ENCODE data around the gene ADGRF1. TPM values are rescaled to one million over a fixed set of nuclear protein-coding genes. Genes with fewer than 3 reads are reported as not detected.

Gene ADGRF1
- total RNA-seq, 1 experiment from 2014 or later: 104 TPM

DNA sequence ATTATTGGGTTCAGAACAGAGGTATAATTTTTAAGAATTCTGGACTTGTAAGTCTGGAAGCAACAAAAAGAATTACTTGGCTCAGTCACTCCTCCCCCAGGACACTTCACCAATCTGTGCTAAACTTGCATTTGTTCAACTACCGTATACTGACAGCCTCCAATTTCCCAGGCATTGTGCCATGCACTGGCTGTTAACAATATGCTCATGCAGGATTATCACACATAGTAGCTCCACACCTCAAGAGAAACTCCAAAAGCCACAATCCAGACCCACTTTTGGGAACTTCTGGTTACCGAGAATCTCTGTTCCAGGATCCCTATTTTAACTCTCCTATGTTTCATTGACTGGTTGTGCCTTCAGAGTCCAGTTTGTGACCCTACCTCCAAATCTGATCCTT, 7.7 kb downstream of the ADGRF1 start:
- TF ChIP-seq EZH2phosphoT487 (IDR thresholded peaks at IDR 0.05; ENCODE audit: borderline replicate concordance, low read length) (no peak), EZH2 (IDR thresholded peaks at IDR 0.05; ENCODE audit: low read length, unreplicated experiment) (no peak)
- TF ChIP-seq, protein P1, sequence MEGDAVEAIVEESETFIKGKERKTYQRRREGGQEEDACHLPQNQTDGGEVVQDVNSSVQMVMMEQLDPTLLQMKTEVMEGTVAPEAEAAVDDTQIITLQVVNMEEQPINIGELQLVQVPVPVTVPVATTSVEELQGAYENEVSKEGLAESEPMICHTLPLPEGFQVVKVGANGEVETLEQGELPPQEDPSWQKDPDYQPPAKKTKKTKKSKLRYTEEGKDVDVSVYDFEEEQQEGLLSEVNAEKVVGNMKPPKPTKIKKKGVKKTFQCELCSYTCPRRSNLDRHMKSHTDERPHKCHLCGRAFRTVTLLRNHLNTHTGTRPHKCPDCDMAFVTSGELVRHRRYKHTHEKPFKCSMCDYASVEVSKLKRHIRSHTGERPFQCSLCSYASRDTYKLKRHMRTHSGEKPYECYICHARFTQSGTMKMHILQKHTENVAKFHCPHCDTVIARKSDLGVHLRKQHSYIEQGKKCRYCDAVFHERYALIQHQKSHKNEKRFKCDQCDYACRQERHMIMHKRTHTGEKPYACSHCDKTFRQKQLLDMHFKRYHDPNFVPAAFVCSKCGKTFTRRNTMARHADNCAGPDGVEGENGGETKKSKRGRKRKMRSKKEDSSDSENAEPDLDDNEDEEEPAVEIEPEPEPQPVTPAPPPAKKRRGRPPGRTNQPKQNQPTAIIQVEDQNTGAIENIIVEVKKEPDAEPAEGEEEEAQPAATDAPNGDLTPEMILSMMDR (conservative IDR thresholded peaks at IDR 0.05; ENCODE audit: low read depth, low read length): no peak
- Histone ChIP-seq H3K9ac (ENCODE audit: low read length) (peak overlapping the region; percentile 72), H4K20me1 (ENCODE audit: low read length) (no peaks in the 10 kb centered on the region), H3K4me1 (ENCODE audit: insufficient read depth, low read length) (peaks cover 57% of the 10 kb centered on the region), H3K9me3 (ENCODE audit: low read length) (no peaks in the 10 kb centered on the region), H2AFZ (ENCODE audit: low read length) (no peak overlapping the region), H3F3A (ENCODE audit: low read length, unreplicated experiment) (peaks cover 6% of the 10 kb centered on the region), H3K27ac (ENCODE audit: low read length) (peak overlapping the region; percentile 90), H3K9me2 (replicated peaks; ENCODE audit: low read length) (no peaks in the 10 kb centered on the region), H3K36me3 (ENCODE audit: low read depth, low read length) (peaks cover 32% of the 10 kb centered on the region), H3K27me3 (ENCODE audit: low read length) (no peaks in the 10 kb centered on the region), H3K4me2 (ENCODE audit: low read length) (peak overlapping the region; percentile 77), H3K4me3 (ENCODE audit: low read length) (peak overlapping the region; percentile 52), H3K79me2 (ENCODE audit: low read length) (peaks cover 93% of the 10 kb centered on the region)
- no TSS peak for BruUV-seq (replicated peaks)
- intact Hi-C loops (cut with micrococcal nuclease): no loop called here
- POLR2A ChIA-PET (ENCODE audit: unreplicated experiment): interaction anchor here (0.6 to 1.1 kb wide), 4 partner anchors 10 to 44 kb away, joined by 3 to 7 read pairs (median 4); no protein-coding TSS in a partner anchor
- peak; percentile 20 for ATAC-seq
- CTCF ChIA-PET: interaction anchor here (0.6 to 1.0 kb wide), 2 partner anchors 12 to 13 kb away, joined by 3 to 7 read pairs; no protein-coding TSS in a partner anchor
- peak; percentile 30 for DNase-seq

DNA sequence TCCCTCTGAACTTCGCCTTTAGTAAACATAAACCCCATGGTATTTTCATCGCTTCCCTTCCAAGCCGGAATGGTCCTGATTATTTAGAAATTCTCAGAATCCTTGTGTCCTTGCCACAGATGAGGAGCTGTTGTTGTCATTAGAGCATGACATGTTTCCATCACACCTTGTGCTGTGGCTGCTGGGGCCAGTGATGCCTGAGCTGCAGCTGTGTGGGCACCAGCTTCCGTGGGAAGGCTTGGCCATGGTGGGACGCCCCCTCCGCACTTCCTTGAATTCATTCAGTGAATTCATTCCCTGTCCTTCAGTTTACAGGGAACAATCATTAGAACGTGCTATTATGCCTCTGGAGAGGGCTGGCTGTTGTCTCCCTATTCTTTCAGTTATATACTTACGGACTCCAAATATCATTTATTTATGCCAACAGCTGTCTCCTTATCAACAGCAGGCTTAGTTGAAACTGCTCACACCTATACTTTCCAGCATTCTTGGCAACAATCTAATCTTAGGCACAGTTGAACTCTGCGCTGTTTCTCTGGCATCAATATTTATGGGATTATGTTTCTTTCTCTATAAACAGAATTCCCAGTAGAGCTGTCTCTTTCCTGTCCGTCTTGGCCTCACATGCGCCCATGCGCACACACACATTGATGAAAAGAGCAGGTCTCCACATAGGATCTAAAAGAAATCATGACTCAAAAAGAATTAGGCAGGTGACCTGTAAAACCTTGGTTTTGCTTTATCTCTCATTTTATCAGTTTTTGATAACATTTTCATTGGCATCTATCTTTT, 9.0 kb downstream of the ADGRF1 start:
- TF ChIP-seq EZH2 (IDR thresholded peaks at IDR 0.05; ENCODE audit: low read length, unreplicated experiment) (no peak), EZH2phosphoT487 (IDR thresholded peaks at IDR 0.05; ENCODE audit: borderline replicate concordance, low read length) (no peak)
- Histone ChIP-seq H3K36me3 (ENCODE audit: low read depth, low read length) (peaks cover 41% of the 10 kb centered on the region), H3F3A (ENCODE audit: low read length, unreplicated experiment) (peaks cover 6% of the 10 kb centered on the region), H4K20me1 (ENCODE audit: low read length) (no peaks in the 10 kb centered on the region), H3K9ac (ENCODE audit: low read length) (0 out of 2 replicates have a peak overlapping the region, but pooled peaks have one; percentile 72), H3K79me2 (ENCODE audit: low read length) (peaks cover 85% of the 10 kb centered on the region), H3K4me3 (ENCODE audit: low read length) (no peak overlapping the region), H3K4me2 (ENCODE audit: low read length) (peak overlapping the region; percentile 77), H3K27ac (ENCODE audit: low read length) (peak overlapping the region; percentile 90), H3K9me2 (replicated peaks; ENCODE audit: low read length) (no peaks in the 10 kb centered on the region), H3K9me3 (ENCODE audit: low read length) (no peaks in the 10 kb centered on the region), H2AFZ (ENCODE audit: low read length) (no peak overlapping the region), H3K4me1 (ENCODE audit: insufficient read depth, low read length) (peaks cover 47% of the 10 kb centered on the region), H3K27me3 (ENCODE audit: low read length) (no peaks in the 10 kb centered on the region)
- no peak for ATAC-seq
- POLR2A ChIA-PET (ENCODE audit: unreplicated experiment): no interaction called here
- CTCF ChIA-PET: no interaction called here
- intact Hi-C loops (cut with micrococcal nuclease): no loop called here
- BruUV-seq (replicated peaks): no TSS peak
- DNase-seq: no peak

DNA sequence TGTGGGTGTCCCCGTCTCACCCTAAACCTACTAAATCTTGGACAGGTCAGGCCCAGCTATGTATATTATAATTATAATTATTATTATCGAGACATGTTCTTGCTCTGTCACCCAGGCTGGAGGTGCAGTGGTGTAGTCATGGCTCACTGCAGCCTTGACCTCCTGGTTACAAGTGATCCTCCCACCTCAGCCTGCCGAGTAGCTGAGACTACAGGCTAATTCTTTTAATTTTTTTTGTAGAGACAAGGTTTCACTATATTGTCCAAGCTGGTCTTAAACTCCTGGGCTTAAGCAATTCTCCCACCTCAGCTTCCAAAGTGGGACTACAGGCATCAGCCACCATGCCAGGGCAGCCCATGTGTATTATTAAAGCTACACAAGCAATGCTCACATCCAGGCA, 10.5 kb downstream of the ADGRF1 start:
- Histone ChIP-seq H4K20me1 (ENCODE audit: low read length) (no peaks in the 10 kb centered on the region), H3K79me2 (ENCODE audit: low read length) (peaks cover 74% of the 10 kb centered on the region), H3K27ac (ENCODE audit: low read length) (no peak overlapping the region), H2AFZ (ENCODE audit: low read length) (no peak overlapping the region), H3K4me3 (ENCODE audit: low read length) (no peak overlapping the region), H3K9ac (ENCODE audit: low read length) (no peak overlapping the region), H3K4me2 (ENCODE audit: low read length) (no peak overlapping the region), H3K4me1 (ENCODE audit: insufficient read depth, low read length) (peaks cover 36% of the 10 kb centered on the region), H3K27me3 (ENCODE audit: low read length) (no peaks in the 10 kb centered on the region), H3K9me2 (replicated peaks; ENCODE audit: low read length) (no peaks in the 10 kb centered on the region), H3F3A (ENCODE audit: low read length, unreplicated experiment) (peaks cover 6% of the 10 kb centered on the region), H3K36me3 (ENCODE audit: low read depth, low read length) (peaks cover 46% of the 10 kb centered on the region), H3K9me3 (ENCODE audit: low read length) (no peaks in the 10 kb centered on the region)
- ATAC-seq (no peak), DNase-seq (no peak)
- TF ChIP-seq EZH2 (IDR thresholded peaks at IDR 0.05; ENCODE audit: low read length, unreplicated experiment) (no peak), EZH2phosphoT487 (IDR thresholded peaks at IDR 0.05; ENCODE audit: borderline replicate concordance, low read length) (no peak)
- TF ChIP-seq, protein P1 (conservative IDR thresholded peaks at IDR 0.05; ENCODE audit: low read depth, low read length): no peak
- intact Hi-C loops (cut with micrococcal nuclease): no loop called here
- BruUV-seq (replicated peaks): no TSS peak
- CTCF ChIA-PET: no interaction called here
- POLR2A ChIA-PET (ENCODE audit: unreplicated experiment): no interaction called here

Measured in PC-3 (cell line).